H1 (cell line): ENCODE results near the gene DDX19B. TPM values are rescaled to one million over a fixed set of nuclear protein-coding genes. Genes with fewer than 3 reads are reported as not detected.
"Not testable (repeated sequence)": the region's sequence is repeated elsewhere in the genome, so short reads cannot be mapped to it uniquely, and the experiment has no call there.

Experiments
- CTCF ChIA-PET: fragments of 300-600 bp; sonication (Branson Sonifier 250); formaldehyde crosslinking; loops from one replicate; lab custom pipeline; 2021; ENCODE audit not compliant: partially characterized antibody; lab: Charles Lee
- POLR2A ChIA-PET: fragments of 300-600 bp; sonication (Branson Sonifier 250); formaldehyde crosslinking; loops from one replicate; lab custom pipeline; 2021; ENCODE audit warnings: inconsistent platforms; ENCODE audit not compliant: partially characterized antibody; lab: Charles Lee
- DNase-seq, 2 experiments: peaks; one replicate each; pipeline versions ENCODE4 v3.0.0 to v3.0.0-alpha.2; 2010 to 2022; ENCODE audit warnings: low spot score in 2 of 2, low read depth in 1 of 2, mixed read lengths in 1 of 2
- FAIRE-seq: peaks from 2 replicates; lab custom pipeline; 2011; peaks lifted over from hg19 to GRCh38; lab: Jason Lieb, UNC
- H2AFZ ChIP-seq: 2 replicates; pipeline ENCODE4 v1.8.1; 2012; ENCODE audit warnings: low read length, inconsistent platforms
- H2AK5ac ChIP-seq: 2 replicates; pipeline ENCODE4 v1.6.1; 2013; ENCODE audit warnings: low read depth, low read length
- H2BK120ac ChIP-seq: replicated peaks from 2 replicates; pipeline ENCODE3; 2013; ENCODE audit warnings: low read depth, low read length, inconsistent platforms
- H2BK12ac ChIP-seq: 2 replicates; pipeline ENCODE4 v1.6.1; 2013; ENCODE audit warnings: low read depth, low read length
- H2BK15ac ChIP-seq: 2 replicates; pipeline ENCODE4 v1.6.1; 2013; ENCODE audit warnings: low read length
- H2BK20ac ChIP-seq: 2 replicates; pipeline ENCODE4 v1.6.1; 2013; ENCODE audit warnings: low read length
- H2BK5ac ChIP-seq: 2 replicates; pipeline ENCODE4 v1.6.1; 2013; ENCODE audit warnings: low read depth, low read length
- H3K14ac ChIP-seq: 2 replicates; pipeline ENCODE4 v1.6.1; 2013; ENCODE audit warnings: inconsistent platforms; ENCODE audit not compliant: insufficient read length
- H3K18ac ChIP-seq: 2 replicates; pipeline ENCODE4 v1.6.1; 2013; ENCODE audit warnings: low read length; ENCODE audit errors: extremely low read depth
- H3K23ac ChIP-seq: 2 replicates; pipeline ENCODE4 v1.6.1; 2013; ENCODE audit warnings: inconsistent platforms; ENCODE audit not compliant: insufficient read length
- H3K23me2 ChIP-seq: 2 replicates; pipeline ENCODE4 v1.6.1; 2013; ENCODE audit warnings: low read depth, low read length
- H3K27ac ChIP-seq: 2 replicates; pipeline ENCODE4 v1.6.1; 2011; ENCODE audit warnings: low read depth, low read length, inconsistent platforms
- H3K27me3 ChIP-seq, 4 experiments: replicated peaks in 1 of 4; 1 replicate in 1 of 4; 2 replicates in 3 of 4; pipeline versions ENCODE4 v1.6.1 to v1.8.1; 2011 to 2013; ENCODE audit warnings: low read length in 3 of 4, mild to moderate bottlenecking in 3 of 4, inconsistent platforms in 2 of 4, mixed read lengths in 2 of 4, moderate library complexity in 1 of 4; ENCODE audit not compliant: control insufficient read depth in 3 of 4, insufficient read depth in 3 of 4; ENCODE audit errors: extremely low read depth in 1 of 4
- H3K36me3 ChIP-seq, 4 experiments: 2 replicates each; pipeline versions ENCODE4 v1.6.1 to v1.8.1; 2011 to 2013; ENCODE audit warnings: mild to moderate bottlenecking in 4 of 4, low read length in 3 of 4, moderate library complexity in 2 of 4, control low read depth in 1 of 4, inconsistent platforms in 1 of 4; ENCODE audit not compliant: insufficient read depth in 4 of 4, control insufficient read depth in 2 of 4
- H3K4ac ChIP-seq: replicated peaks from 2 replicates; pipeline ENCODE3; 2013; ENCODE audit warnings: low read length, low read depth, mixed read lengths, inconsistent platforms; ENCODE audit not compliant: insufficient read length
- H3K4me1 ChIP-seq, 4 experiments: replicated peaks in 1 of 4; 1 replicate in 1 of 4; 2 replicates in 3 of 4; pipeline versions ENCODE4 v1.6.1 to v1.8.1; 2011 to 2013; ENCODE audit warnings: low read length in 3 of 4, inconsistent platforms in 2 of 4, mixed read lengths in 1 of 4; ENCODE audit not compliant: insufficient read depth in 4 of 4, control insufficient read depth in 3 of 4
- H3K4me2 ChIP-seq, 2 experiments: 2 replicates each; pipeline versions ENCODE4 v1.6.1 to v1.8.1; 2011 to 2013; ENCODE audit warnings: low read depth in 2 of 2, low read length in 2 of 2, control low read depth in 1 of 2, inconsistent platforms in 1 of 2, mild to moderate bottlenecking in 1 of 2; ENCODE audit not compliant: insufficient read depth in 1 of 2
- H3K4me3 ChIP-seq, 4 experiments: fragments of 200-600, 300-600 bp in 1 of 4; sonication (generic), shearing (Covaris generic), sonication (Bioruptor Twin) in 1 of 4; 2 replicates each; pipeline versions ENCODE4 v1.5.1 to v1.8.1; 2011 to 2016; ENCODE audit warnings: low read length in 4 of 4, low read depth in 3 of 4, control low read depth in 2 of 4, inconsistent platforms in 2 of 4, mild to moderate bottlenecking in 2 of 4, mixed read lengths in 1 of 4, moderate library complexity in 1 of 4; ENCODE audit not compliant: insufficient read depth in 2 of 4; ENCODE audit errors: extremely low read depth in 1 of 4
- H3K56ac ChIP-seq: replicated peaks from 2 replicates; pipeline ENCODE3; 2013; ENCODE audit warnings: low read depth, mild to moderate bottlenecking, mixed read lengths, low read length, inconsistent platforms; ENCODE audit not compliant: insufficient read length
- H3K79me1 ChIP-seq: 2 replicates; pipeline ENCODE4 v1.6.1; 2013; ENCODE audit warnings: low read depth, low read length, control low read depth
- H3K79me2 ChIP-seq, 2 experiments: 2 replicates each; pipeline versions ENCODE4 v1.6.1 to v1.8.1; 2012 to 2013; ENCODE audit warnings: low read length in 2 of 2, mild to moderate bottlenecking in 2 of 2, inconsistent platforms in 1 of 2; ENCODE audit not compliant: insufficient read depth in 2 of 2, control insufficient read depth in 1 of 2
- H3K9ac ChIP-seq, 4 experiments: replicated peaks in 1 of 4; 1 replicate in 1 of 4; 2 replicates in 3 of 4; pipeline versions ENCODE4 v1.6.1 to v1.8.1; 2011 to 2013; ENCODE audit warnings: low read depth in 3 of 4, low read length in 3 of 4, control low read depth in 2 of 4, mild to moderate bottlenecking in 2 of 4, moderate library complexity in 2 of 4, inconsistent platforms in 1 of 4; ENCODE audit errors: extremely low read depth in 1 of 4
- H3K9me3 ChIP-seq, 2 experiments: 2 replicates each; pipeline versions ENCODE4 v1.6.1 to v1.8.1; 2012 to 2013; ENCODE audit warnings: mild to moderate bottlenecking in 2 of 2, moderate library complexity in 2 of 2, control low read depth in 1 of 2, inconsistent platforms in 1 of 2, low read depth in 1 of 2, low read length in 1 of 2, mixed read lengths in 1 of 2; ENCODE audit not compliant: insufficient read depth in 2 of 2
- H4K20me1 ChIP-seq, 2 experiments: replicated peaks in 1 of 2; 2 replicates each; pipeline versions ENCODE3 to v1.8.1; 2011 to 2013; ENCODE audit warnings: inconsistent platforms in 2 of 2, low read length in 2 of 2, mild to moderate bottlenecking in 1 of 2; ENCODE audit not compliant: insufficient read depth in 2 of 2, control insufficient read depth in 1 of 2
- H4K5ac ChIP-seq: 2 replicates; pipeline ENCODE4 v1.6.1; 2013; ENCODE audit warnings: low read length, low read depth, mixed read lengths, inconsistent platforms; ENCODE audit not compliant: insufficient read length
- H4K8ac ChIP-seq: 2 replicates; pipeline ENCODE4 v1.8.0; 2013; ENCODE audit warnings: mild to moderate bottlenecking, moderate library complexity, low read length, inconsistent platforms; ENCODE audit not compliant: insufficient read depth; ENCODE audit errors: extremely low read depth
- H4K91ac ChIP-seq: replicated peaks from 2 replicates; pipeline ENCODE3; 2013; ENCODE audit warnings: low read length, mixed read lengths, inconsistent platforms; ENCODE audit not compliant: insufficient read length
- RAD21 ChIP-seq, 2 experiments: IDR thresholded peaks in 1 of 2; conservative IDR thresholded peaks in 1 of 2; 2 replicates each; pipeline ENCODE4 v1.6.1; 2011; ENCODE audit warnings: low read depth in 2 of 2, low read length in 2 of 2, improper control_type of control experiment in 1 of 2, inconsistent platforms in 1 of 2, mild to moderate bottlenecking in 1 of 2, moderate library complexity in 1 of 2
- WGBS, 2 experiments: shearing (Covaris generic) in 1 of 2; methylation state at CpG; one replicate each; pipeline versions ENCODE4 v1.1.6 to v1.1.7; 2013 to 2015; ENCODE audit warnings: low lambda C conversion rate in 2 of 2, mixed read lengths in 2 of 2, inconsistent platforms in 1 of 2, low coverage in 1 of 2, missing lambda C conversion rate in 1 of 2; ENCODE audit not compliant: insufficient replicate concordance in 2 of 2, insufficient coverage in 1 of 2, insufficient read length in 1 of 2; ENCODE audit errors: extremely low coverage in 1 of 2, missing lambda C conversion rate in 1 of 2; 5-methylcytosine and 5-hydroxymethylcytosine counted together
- polyA plus RNA-seq, 7 experiments: library from polyadenylated mRNA; depleted of rRNA in 3 of 7; stranded (reverse) in 5 of 7; unstranded in 2 of 7; fragments of >200 nt in 5 of 7; fragments of 200-250 nt in 2 of 7; gene quantifications; 1 replicate in 5 of 7; 2 replicates in 1 of 7; 4 replicates in 1 of 7; pipeline versions ENCODE4 v1.2.1 to v1.2.3, GENCODE V29; 2011 to 2013; ENCODE audit warnings: missing spikeins in 2 of 7, mixed read lengths in 2 of 7
- total RNA-seq: library from RNA; stranded (reverse); fragmentation: NEBNext Ultra II Directional; extraction: Animal tissue kit (Norgen Biotek cat#: 25700); gene quantifications from 2 replicates; pipeline ENCODE4 v1.2.1, GENCODE V29; 2021
- TF ChIP-seq, protein P1 (sequence below), 3 experiments: IDR thresholded peaks; 1 replicate in 2 of 3; 2 replicates in 1 of 3; pipeline versions ENCODE4 v1.5.1 to v1.6.1; 2011; ENCODE audit warnings: low read length in 3 of 3, mild to moderate bottlenecking in 3 of 3, inconsistent platforms in 2 of 3, low read depth in 1 of 3, moderate library complexity in 1 of 3; ENCODE audit not compliant: insufficient read depth in 1 of 3; ENCODE audit errors: control extremely low read depth in 1 of 3

Gene DDX19B
- total and polyA plus RNA-seq, 2 of the 8 experiments (the other 6 are each of a cell fraction or from before 2014, with no cell fraction given), result 40.5 to 42.7 TPM

DNA sequence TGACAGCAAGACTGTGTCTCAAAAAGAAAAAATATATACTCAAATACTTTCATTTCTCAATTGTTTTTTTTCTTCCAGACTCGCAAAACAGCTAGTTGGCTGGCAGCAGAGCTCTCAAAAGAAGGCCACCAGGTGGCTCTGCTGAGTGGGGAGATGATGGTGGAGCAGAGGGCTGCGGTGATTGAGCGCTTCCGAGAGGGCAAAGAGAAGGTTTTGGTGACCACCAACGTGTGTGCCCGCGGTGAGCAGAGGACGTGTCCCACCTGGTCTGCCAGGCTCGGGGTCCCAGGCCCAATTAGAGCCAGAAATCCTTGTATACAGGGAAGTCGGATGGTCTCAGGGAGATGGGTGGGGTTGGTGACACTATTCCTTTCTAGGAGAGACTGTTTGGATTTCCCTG is 71.2 kb downstream of the DDX19B start:
- H3K4me2 ChIP-seq, H2AK5ac ChIP-seq, H3K4me3 ChIP-seq, H4K91ac ChIP-seq, H2BK15ac ChIP-seq, H3K23me2 ChIP-seq, H3K79me2 ChIP-seq, H2BK12ac ChIP-seq, H3K56ac ChIP-seq, H2BK20ac ChIP-seq: not testable (repeated sequence)
- H3K36me3 ChIP-seq, result peaks cover 3 to 40% (median 28%) of the 10 kb centered on the region in 4 experiments
- CTCF ChIA-PET, result interaction anchor here (0.7 to 3.5 kb wide), 21 partner anchors 9 to 284 kb away, joined by 3 to 23 read pairs (median 4); partner anchors contain the start of gene DDX19A
- TF ChIP-seq, protein P1, sequence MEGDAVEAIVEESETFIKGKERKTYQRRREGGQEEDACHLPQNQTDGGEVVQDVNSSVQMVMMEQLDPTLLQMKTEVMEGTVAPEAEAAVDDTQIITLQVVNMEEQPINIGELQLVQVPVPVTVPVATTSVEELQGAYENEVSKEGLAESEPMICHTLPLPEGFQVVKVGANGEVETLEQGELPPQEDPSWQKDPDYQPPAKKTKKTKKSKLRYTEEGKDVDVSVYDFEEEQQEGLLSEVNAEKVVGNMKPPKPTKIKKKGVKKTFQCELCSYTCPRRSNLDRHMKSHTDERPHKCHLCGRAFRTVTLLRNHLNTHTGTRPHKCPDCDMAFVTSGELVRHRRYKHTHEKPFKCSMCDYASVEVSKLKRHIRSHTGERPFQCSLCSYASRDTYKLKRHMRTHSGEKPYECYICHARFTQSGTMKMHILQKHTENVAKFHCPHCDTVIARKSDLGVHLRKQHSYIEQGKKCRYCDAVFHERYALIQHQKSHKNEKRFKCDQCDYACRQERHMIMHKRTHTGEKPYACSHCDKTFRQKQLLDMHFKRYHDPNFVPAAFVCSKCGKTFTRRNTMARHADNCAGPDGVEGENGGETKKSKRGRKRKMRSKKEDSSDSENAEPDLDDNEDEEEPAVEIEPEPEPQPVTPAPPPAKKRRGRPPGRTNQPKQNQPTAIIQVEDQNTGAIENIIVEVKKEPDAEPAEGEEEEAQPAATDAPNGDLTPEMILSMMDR (IDR thresholded peaks at IDR 0.05; ENCODE audit: control extremely low read depth in 1 of 3, insufficient read depth in 1 of 3, low read depth in 1 of 3, low read length in 3 of 3), result peak; percentile 32 to 46 (median 44); a peak in 3 of 4 replicates
- peak; percentile 38 to 58 for TF ChIP-seq RAD21 (IDR thresholded peaks at IDR 0.05 in 1 of 2, conservative IDR thresholded peaks at IDR 0.05 in 1 of 2; ENCODE audit: low read depth in 2 of 2, low read length in 2 of 2)
- TF ChIP-seq, all 59 proteins: peak for 2; not testable (repeated sequence) for 57
- POLR2A ChIA-PET, result interaction anchor here (0.6 to 4.9 kb wide), 6 partner anchors 9 to 297 kb away, joined by 3 to 30 read pairs (median 5); partner anchors contain the start of genes AARS1 and COG4
- H3K9ac ChIP-seq, FAIRE-seq, H3K27me3 ChIP-seq, H2BK5ac ChIP-seq, H3K4ac ChIP-seq, H3K23ac ChIP-seq, DNase-seq, H3K14ac ChIP-seq, H4K8ac ChIP-seq, H3K4me1 ChIP-seq, H3K9me3 ChIP-seq, H4K20me1 ChIP-seq, H3K27ac ChIP-seq, H3K79me1 ChIP-seq, H3K18ac ChIP-seq, H2AFZ ChIP-seq, H2BK120ac ChIP-seq, H4K5ac ChIP-seq: not testable (repeated sequence)
- 93% methylated on average over 10 of the region's 10 CpGs; no CpG with 5 or more reads in 1 of the 2 experiments for WGBS, 2 experiments
